ENCODE results near the gene CCDC152.

Gene CCDC152

DNA sequence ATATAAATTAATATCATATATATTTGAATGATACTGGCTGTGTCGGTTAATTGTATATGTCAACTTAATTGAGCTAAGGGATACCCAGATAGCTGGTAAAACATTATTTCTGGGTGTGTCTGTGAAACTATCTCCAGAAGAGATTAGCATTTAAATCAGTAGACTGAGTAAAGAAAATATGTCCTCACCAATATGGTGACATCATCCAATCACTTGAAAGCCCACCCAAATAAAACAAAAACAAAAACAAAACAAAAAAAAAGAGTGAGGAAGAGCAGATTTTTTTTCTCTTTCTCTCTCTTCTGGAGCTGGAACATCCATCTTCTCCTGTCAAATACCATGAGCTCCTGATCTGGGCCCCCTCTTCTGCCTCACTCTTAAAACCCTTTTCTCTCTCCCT is 15.7 kb upstream of the CCDC152 start:
- no peak for DNase-seq (ENCODE audit: low spot score)
- TF ChIP-seq, protein P1, sequence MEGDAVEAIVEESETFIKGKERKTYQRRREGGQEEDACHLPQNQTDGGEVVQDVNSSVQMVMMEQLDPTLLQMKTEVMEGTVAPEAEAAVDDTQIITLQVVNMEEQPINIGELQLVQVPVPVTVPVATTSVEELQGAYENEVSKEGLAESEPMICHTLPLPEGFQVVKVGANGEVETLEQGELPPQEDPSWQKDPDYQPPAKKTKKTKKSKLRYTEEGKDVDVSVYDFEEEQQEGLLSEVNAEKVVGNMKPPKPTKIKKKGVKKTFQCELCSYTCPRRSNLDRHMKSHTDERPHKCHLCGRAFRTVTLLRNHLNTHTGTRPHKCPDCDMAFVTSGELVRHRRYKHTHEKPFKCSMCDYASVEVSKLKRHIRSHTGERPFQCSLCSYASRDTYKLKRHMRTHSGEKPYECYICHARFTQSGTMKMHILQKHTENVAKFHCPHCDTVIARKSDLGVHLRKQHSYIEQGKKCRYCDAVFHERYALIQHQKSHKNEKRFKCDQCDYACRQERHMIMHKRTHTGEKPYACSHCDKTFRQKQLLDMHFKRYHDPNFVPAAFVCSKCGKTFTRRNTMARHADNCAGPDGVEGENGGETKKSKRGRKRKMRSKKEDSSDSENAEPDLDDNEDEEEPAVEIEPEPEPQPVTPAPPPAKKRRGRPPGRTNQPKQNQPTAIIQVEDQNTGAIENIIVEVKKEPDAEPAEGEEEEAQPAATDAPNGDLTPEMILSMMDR (IDR thresholded peaks at IDR 0.05; ENCODE audit: borderline replicate concordance, control extremely low read depth, extremely low read depth, insufficient read depth, missing control alignments) = no peak
- in situ Hi-C loops (cut with MboI; ENCODE audit: low sequenced_read_pairs, unreplicated experiment) = no loop called here

DNA sequence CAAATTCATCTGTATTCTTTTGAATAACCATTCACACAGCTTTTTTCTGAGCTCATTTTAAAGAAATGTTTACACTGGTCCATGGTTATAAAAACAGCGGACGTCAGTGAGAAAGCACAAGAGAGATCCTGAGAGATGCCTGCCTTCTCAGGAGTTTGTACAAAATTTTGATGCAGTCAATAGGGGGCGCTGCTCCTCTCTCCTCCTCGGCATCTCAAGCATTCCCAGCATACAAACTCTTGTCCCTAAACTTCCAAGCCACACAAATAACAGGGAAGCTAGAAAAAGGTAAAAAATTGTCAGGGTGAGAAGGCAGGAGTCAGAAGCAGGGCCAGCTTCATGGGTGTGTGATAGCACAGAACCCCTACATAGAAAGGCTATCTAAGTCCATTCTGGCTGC is 11.2 kb upstream of the CCDC152 start:
- TF ChIP-seq, protein P1 (IDR thresholded peaks at IDR 0.05; ENCODE audit: borderline replicate concordance, control extremely low read depth, extremely low read depth, insufficient read depth, missing control alignments) = no peak
- in situ Hi-C loops (cut with MboI; ENCODE audit: low sequenced_read_pairs, unreplicated experiment) = no loop called here
- no peak for DNase-seq (ENCODE audit: low spot score)

DNA sequence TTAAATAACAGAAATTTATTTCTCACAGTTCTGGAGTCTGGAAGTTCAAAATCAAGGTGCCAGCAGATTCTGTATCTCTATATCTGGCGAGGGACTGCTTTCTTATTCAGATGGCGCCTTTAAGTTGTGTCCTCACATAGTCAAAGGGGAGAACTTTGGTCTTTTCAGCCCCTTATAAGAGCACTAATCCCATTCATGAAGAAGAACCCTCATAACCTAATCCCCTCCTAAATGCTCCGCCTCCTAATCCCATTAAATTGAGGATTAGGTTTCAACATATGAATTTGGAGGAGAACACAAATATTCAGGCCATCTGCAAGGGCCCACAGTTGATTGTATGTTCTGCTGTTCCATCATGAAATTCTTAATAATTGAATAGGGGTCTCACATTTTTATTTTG is 10.8 kb upstream of the CCDC152 start:
- in situ Hi-C loops (cut with MboI; ENCODE audit: low sequenced_read_pairs, unreplicated experiment) = no loop called here
- TF ChIP-seq, protein P1 (IDR thresholded peaks at IDR 0.05; ENCODE audit: borderline replicate concordance, control extremely low read depth, extremely low read depth, insufficient read depth, missing control alignments) = no peak
- no peak for DNase-seq (ENCODE audit: low spot score)

DNA sequence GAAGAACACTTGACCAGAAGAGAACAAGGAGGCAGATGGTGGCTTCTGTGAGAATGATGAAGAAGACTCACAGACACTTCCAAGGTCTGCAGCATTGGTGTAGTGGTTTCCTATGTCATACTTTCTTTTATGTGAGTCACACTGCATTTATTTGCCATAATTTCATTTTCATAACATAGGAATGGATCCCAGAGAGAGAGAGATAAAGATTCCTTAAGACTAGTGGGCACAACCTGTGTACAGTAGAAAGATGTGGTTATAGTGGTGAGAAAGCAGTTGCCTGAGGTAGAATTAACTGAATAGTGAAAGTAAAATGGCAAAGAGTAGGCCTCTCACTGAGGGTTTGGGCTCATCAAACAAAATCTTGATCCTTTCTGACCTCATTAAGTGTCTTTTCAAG is 7.6 kb upstream of the CCDC152 start:
- DNase-seq (ENCODE audit: low spot score) = no peak
- in situ Hi-C loops (cut with MboI; ENCODE audit: low sequenced_read_pairs, unreplicated experiment) = no loop called here
- TF ChIP-seq, protein P1 (IDR thresholded peaks at IDR 0.05; ENCODE audit: borderline replicate concordance, control extremely low read depth, extremely low read depth, insufficient read depth, missing control alignments) = no peak

DNA sequence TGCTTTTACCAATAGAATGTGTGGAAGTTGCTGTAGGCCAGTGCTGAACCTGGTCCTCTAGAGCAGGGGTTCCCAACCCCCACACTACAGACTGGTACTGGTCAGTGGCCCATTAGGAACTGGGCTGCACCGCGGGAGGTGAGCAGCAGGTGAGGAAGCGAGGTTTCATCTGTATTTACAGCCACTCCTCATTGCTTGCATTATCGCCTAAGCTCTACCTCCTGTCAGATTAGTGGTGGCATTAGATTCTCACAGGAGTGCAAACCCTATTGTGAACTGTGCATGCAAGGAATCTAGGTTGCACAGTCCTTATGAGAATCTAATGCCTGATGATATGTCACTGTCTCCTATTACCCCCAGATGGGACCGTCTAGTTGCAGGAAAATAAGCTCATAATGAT is 6.1 kb upstream of the CCDC152 start:
- TF ChIP-seq, protein P1 (IDR thresholded peaks at IDR 0.05; ENCODE audit: borderline replicate concordance, control extremely low read depth, extremely low read depth, insufficient read depth, missing control alignments) = no peak
- no peak for DNase-seq (ENCODE audit: low spot score)
- in situ Hi-C loops (cut with MboI; ENCODE audit: low sequenced_read_pairs, unreplicated experiment) = loop anchor here (25.0 kb wide), 1 partner anchor 888 kb away; the partner anchor contains the start of gene OXCT1

DNA sequence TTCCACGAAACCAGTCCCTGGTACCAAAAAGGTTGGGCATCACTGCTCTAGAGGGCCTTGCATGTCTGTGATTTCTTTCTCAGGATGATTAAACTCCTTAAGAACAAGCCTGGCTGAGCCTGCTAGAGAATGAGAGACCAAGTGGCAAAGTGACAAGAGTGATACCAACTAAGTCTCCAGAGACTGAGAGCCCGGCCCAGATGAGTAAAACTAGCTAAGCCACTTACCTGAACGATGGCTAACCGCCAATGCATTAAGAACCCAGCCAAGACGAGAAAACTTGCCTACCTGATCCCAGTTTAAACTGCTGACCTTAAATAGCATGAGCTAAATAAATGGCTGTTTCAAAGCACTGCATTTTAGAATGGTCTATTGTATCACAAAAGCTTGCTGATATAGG is 5.6 kb upstream of the CCDC152 start:
- DNase-seq (ENCODE audit: low spot score) = no peak
- TF ChIP-seq, protein P1 (IDR thresholded peaks at IDR 0.05; ENCODE audit: borderline replicate concordance, control extremely low read depth, extremely low read depth, insufficient read depth, missing control alignments) = no peak
- in situ Hi-C loops (cut with MboI; ENCODE audit: low sequenced_read_pairs, unreplicated experiment) = loop anchor here (25.0 kb wide), 1 partner anchor 889 kb away; the partner anchor contains the start of gene OXCT1

DNA sequence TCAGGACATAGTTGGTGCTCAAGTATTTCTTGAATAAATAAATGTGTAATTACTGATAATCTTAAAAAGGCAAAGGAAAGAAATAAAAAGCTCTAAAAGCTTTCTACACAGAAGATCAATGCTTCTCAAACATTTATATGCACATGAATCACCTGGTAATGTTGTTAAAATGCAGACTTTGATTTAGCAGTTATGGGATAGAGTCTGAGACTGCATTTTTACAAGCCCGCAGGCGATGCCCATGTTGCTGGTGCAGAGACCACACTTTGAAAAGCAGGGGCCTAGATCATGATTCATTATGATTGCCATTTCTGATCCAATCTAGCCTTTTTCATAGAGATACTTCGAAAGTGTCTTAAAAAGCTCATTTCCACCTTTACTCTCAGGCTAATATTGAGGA is 3.5 kb upstream of the CCDC152 start:
- no peak for DNase-seq (ENCODE audit: low spot score)
- in situ Hi-C loops (cut with MboI; ENCODE audit: low sequenced_read_pairs, unreplicated experiment) = loop anchor here (25.0 kb wide), 1 partner anchor 891 kb away; the partner anchor contains the start of gene OXCT1
- TF ChIP-seq, protein P1 (IDR thresholded peaks at IDR 0.05; ENCODE audit: borderline replicate concordance, control extremely low read depth, extremely low read depth, insufficient read depth, missing control alignments) = no peak
